Activated CD4-positive, alpha-beta T cell treated with anti-CD3 and anti-CD28 coated beads, Interleukin-2, Interleukin-6, amounts not matched to agents 100 ng/mL and 50 ng/mL, durations not matched to agents 16 hours and 8 hours (primary cell): ENCODE measurements around the gene NADK2.
A peak's percentile ranks its signal among the peaks of the same experiment; 100 is the strongest.

Source experiments
- DNase-seq: peaks from one replicate; pipeline ENCODE4 v3.0.0-alpha.2; 2020

Gene NADK2

GRCh38 chr5:36161361-36161760, 80.4 kb downstream of the NADK2 start:
- DNase-seq: peak; percentile 15

GRCh38 chr5:36160617-36161016, 81.1 kb downstream of the NADK2 start:
- no peak for DNase-seq

- DNase-seq: no peak
These were observed 83.6 kb downstream of the NADK2 start for GRCh38 chr5:36158144-36158543.

- no peak for DNase-seq
These were observed 85.1 kb downstream of the NADK2 start for GRCh38 chr5:36156619-36157018.

GRCh38 chr5:36156121-36156601, 85.6 kb downstream of the NADK2 start:
- no peak for DNase-seq

GRCh38 chr5:36155291-36155690, 86.4 kb downstream of the NADK2 start:
- no peak for DNase-seq

GRCh38 chr5:36153726-36154125, 88.0 kb downstream of the NADK2 start:
- DNase-seq: no peak

- DNase-seq: no peak
These were observed 88.4 kb downstream of the NADK2 start for GRCh38 chr5:36153298-36153677.

GRCh38 chr5:36152324-36153297, 89.1 kb downstream of the NADK2 start:
- no peak for DNase-seq

- DNase-seq: peak; percentile 99
These were observed 90.0 kb downstream of the NADK2 start, which contains the start of the genes LMBRD2 and SKP2 for GRCh38 chr5:36151434-36152323. Gene LMBRD2 (minus strand): TSS chr5:36151887. CDS start chr5:36143349, 8,538 bp downstream. Gene SKP2 (plus strand): TSS chr5:36152111. CDS start chr5:36152263, 152 bp downstream.

GRCh38 chr5:36150676-36151433, 90.9 kb downstream of the NADK2 start:
- peak; percentile 68 for DNase-seq

GRCh38 chr5:36147681-36148080, 94.0 kb downstream of the NADK2 start:
- DNase-seq: no peak

- no peak for DNase-seq
These were observed 95.3 kb downstream of the NADK2 start for GRCh38 chr5:36146390-36146789.

- DNase-seq: no peak
These were observed 96.4 kb downstream of the NADK2 start for GRCh38 chr5:36145311-36145710.
